ENCODE measurements around the gene ABR.

DNA sequence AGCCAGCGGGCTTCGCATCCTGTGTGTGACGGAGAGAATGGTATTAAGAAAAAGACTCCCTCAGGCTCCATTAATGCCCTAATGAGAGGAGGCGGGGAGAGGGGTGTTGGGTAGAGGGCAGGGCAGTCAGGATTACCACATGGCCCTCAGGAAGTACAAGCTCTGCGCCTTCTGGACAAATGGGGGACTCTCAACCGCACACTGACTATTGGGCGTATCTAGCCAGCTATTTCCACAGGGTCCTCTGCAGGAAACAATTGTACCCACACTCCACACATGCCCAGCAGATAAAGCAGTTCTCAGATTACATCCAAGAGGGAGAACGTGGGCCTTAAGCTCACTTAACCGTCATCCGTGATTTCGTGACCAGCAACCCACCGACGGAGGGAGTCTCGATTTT, 214.9 kb downstream of the ABR start:
- TF ChIP-seq, protein P1, sequence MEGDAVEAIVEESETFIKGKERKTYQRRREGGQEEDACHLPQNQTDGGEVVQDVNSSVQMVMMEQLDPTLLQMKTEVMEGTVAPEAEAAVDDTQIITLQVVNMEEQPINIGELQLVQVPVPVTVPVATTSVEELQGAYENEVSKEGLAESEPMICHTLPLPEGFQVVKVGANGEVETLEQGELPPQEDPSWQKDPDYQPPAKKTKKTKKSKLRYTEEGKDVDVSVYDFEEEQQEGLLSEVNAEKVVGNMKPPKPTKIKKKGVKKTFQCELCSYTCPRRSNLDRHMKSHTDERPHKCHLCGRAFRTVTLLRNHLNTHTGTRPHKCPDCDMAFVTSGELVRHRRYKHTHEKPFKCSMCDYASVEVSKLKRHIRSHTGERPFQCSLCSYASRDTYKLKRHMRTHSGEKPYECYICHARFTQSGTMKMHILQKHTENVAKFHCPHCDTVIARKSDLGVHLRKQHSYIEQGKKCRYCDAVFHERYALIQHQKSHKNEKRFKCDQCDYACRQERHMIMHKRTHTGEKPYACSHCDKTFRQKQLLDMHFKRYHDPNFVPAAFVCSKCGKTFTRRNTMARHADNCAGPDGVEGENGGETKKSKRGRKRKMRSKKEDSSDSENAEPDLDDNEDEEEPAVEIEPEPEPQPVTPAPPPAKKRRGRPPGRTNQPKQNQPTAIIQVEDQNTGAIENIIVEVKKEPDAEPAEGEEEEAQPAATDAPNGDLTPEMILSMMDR (IDR thresholded peaks at IDR 0.05), result no peak
- TF ChIP-seq POLR2A (IDR thresholded peaks at IDR 0.05), result no peak

Data from prostate gland (tissue), 2 donors.